Esophagus squamous epithelium (tissue), 4 donors: Measurements from ENCODE around the gene SLFN12.

Experiments used
- POLR2A ChIP-seq, 4 donors: fragments of 450-650 bp; IDR thresholded peaks; one replicate each; pipeline ENCODE4 v1.6.1; 2017; ENCODE audit warnings: antibody characterized with exemption in 4 of 4, mild to moderate bottlenecking in 4 of 4, moderate library complexity in 3 of 4
- TF ChIP-seq, protein P1 (sequence below), 6 experiments: fragments of 450-650 bp in 4 of 6; fragments of 200-600 bp in 2 of 6; sonication (generic) in 2 of 6; IDR thresholded peaks; one replicate each; pipeline ENCODE4 v1.5.1; 2016 to 2019; ENCODE audit warnings: antibody characterized with exemption in 6 of 6, mild to moderate bottlenecking in 4 of 6, moderate library complexity in 4 of 6

DNA sequence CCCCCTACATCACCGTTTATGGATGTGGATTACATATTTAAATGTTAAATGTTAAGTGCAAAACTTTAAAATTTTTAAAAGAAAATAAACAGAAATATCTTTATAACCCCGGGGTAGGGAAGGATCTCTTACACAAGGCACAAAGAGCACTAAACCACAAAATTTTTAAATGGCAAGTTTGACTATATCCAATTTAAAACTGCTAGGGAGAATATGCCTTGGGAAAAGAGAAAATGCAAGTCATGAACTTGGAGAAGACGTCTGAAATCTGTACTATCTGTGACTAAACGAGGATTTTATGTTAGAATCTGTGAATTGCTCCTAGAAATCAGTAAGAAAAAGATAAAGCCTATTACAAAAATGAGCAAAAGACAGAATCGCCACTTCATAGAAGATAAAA, 44.9 kb upstream of the SLFN12 start:
- TF ChIP-seq, protein P1, sequence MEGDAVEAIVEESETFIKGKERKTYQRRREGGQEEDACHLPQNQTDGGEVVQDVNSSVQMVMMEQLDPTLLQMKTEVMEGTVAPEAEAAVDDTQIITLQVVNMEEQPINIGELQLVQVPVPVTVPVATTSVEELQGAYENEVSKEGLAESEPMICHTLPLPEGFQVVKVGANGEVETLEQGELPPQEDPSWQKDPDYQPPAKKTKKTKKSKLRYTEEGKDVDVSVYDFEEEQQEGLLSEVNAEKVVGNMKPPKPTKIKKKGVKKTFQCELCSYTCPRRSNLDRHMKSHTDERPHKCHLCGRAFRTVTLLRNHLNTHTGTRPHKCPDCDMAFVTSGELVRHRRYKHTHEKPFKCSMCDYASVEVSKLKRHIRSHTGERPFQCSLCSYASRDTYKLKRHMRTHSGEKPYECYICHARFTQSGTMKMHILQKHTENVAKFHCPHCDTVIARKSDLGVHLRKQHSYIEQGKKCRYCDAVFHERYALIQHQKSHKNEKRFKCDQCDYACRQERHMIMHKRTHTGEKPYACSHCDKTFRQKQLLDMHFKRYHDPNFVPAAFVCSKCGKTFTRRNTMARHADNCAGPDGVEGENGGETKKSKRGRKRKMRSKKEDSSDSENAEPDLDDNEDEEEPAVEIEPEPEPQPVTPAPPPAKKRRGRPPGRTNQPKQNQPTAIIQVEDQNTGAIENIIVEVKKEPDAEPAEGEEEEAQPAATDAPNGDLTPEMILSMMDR (IDR thresholded peaks at IDR 0.05), result no peak
- TF ChIP-seq POLR2A (IDR thresholded peaks at IDR 0.05), result no peak
